ENCODE data around the gene IKZF3.
"Not testable (repeated sequence)": the region's sequence is repeated elsewhere in the genome, so short reads cannot be mapped to it uniquely, and the experiment has no call there.

Gene IKZF3

GRCh38 chr17:39777534-39778365, 86.4 kb downstream of the IKZF3 start:
- no peak for DNase-seq

- no peak for DNase-seq
Observed at GRCh38 chr17:39776252-39776651, 87.9 kb downstream of the IKZF3 start.

- DNase-seq = no peak
Observed at GRCh38 chr17:39775031-39775430, 89.1 kb downstream of the IKZF3 start.

- no peak for DNase-seq
Observed at GRCh38 chr17:39774047-39774446, 90.1 kb downstream of the IKZF3 start.

- DNase-seq = no peak
Observed at GRCh38 chr17:39772987-39773934, 90.9 kb downstream of the IKZF3 start.

GRCh38 chr17:39772415-39772814, 91.7 kb downstream of the IKZF3 start:
- DNase-seq = no peak

GRCh38 chr17:39769974-39770587, 94.0 kb downstream of the IKZF3 start:
- peak; percentile 77 for DNase-seq

GRCh38 chr17:39767147-39767546, 97.0 kb downstream of the IKZF3 start:
- DNase-seq = no peak

- no peak for DNase-seq
Observed at GRCh38 chr17:39765766-39766165, 98.3 kb downstream of the IKZF3 start.

GRCh38 chr17:39765175-39765574, 98.9 kb downstream of the IKZF3 start:
- no peak for DNase-seq

- not testable (repeated sequence) for DNase-seq
Observed at GRCh38 chr17:39764171-39764570, 99.9 kb downstream of the IKZF3 start.

GRCh38 chr17:39763051-39763820, 100.9 kb downstream of the IKZF3 start:
- no peak for DNase-seq

- DNase-seq = no peak
Observed at GRCh38 chr17:39761861-39762496, 102.1 kb downstream of the IKZF3 start.

- DNase-seq = no peak
Observed at GRCh38 chr17:39759204-39759603, 104.9 kb downstream of the IKZF3 start.

GRCh38 chr17:39757931-39758873, 105.9 kb downstream of the IKZF3 start:
- no peak for DNase-seq

GRCh38 chr17:39757176-39757662, 106.9 kb downstream of the IKZF3 start:
- no peak for DNase-seq

- DNase-seq = no peak
Observed at GRCh38 chr17:39756380-39757079, 107.6 kb downstream of the IKZF3 start.

GRCh38 chr17:39755554-39756379, 108.3 kb downstream of the IKZF3 start:
- no peak for DNase-seq

GRCh38 chr17:39754958-39755553, 109.1 kb downstream of the IKZF3 start:
- DNase-seq = peak; percentile 36
